Right lobe of liver (tissue), 6 donors: ENCODE measurements around the gene ZNF3. TPM values are rescaled to one million over a fixed set of nuclear protein-coding genes. Genes with fewer than 3 reads are reported as not detected.

Experiments
- ATAC-seq, 4 donors: fragments of 200-7000 bp; cut with Tn5 transposase; one replicate each; pipeline ENCODE4 v1.9.1; 2020; ENCODE audit warnings: mild to moderate bottlenecking in 4 of 4, moderate library complexity in 4 of 4
- DNase-seq, 3 donors: peaks; one replicate each; pipeline ENCODE4 v3.0.0-alpha.2; 2020
- H3K27ac ChIP-seq, 3 donors: fragments of 200-600 bp; one replicate each; pipeline ENCODE4 v1.8.0; 2022
- H3K27me3 ChIP-seq, 2 donors: fragments of 200-600 bp; one replicate each; pipeline ENCODE4 v1.8.0; 2022
- H3K36me3 ChIP-seq, 4 donors: fragments of 200-600 bp; sonication (generic) in 1 of 4; one replicate each; pipeline versions ENCODE4 v1.5.1 to v1.8.0; 2017 to 2022; ENCODE audit warnings: control low read depth in 1 of 4
- H3K4me1 ChIP-seq, 4 donors: fragments of 200-600 bp; sonication (generic) in 1 of 4; one replicate each; pipeline versions ENCODE4 v1.5.1 to v1.8.0; 2017 to 2022; ENCODE audit warnings: control low read depth in 1 of 4
- H3K4me3 ChIP-seq, 3 donors: fragments of 200-600 bp; one replicate each; pipeline ENCODE4 v1.8.0; 2022
- H3K9me3 ChIP-seq, 4 donors: fragments of 200-600 bp; sonication (generic) in 1 of 4; one replicate each; pipeline versions ENCODE4 v1.5.1 to v1.8.0; 2017 to 2022; ENCODE audit warnings: control low read depth in 1 of 4
- CTCF ChIP-seq, 4 donors: fragments of 200-600 bp in 3 of 4; fragments of 450-650 bp in 1 of 4; IDR thresholded peaks; one replicate each; pipeline versions ENCODE4 v1.5.1 to v1.8.0; 2016 to 2022; ENCODE audit warnings: antibody characterized with exemption in 4 of 4, mild to moderate bottlenecking in 2 of 4
- POLR2A ChIP-seq: fragments of 450-650 bp; IDR thresholded peaks from one replicate; pipeline ENCODE4 v1.6.1; 2017; ENCODE audit warnings: antibody characterized with exemption, mild to moderate bottlenecking
- WGBS: methylation state at CpG from one replicate; pipeline ENCODE4 v1.1.6; 2018; ENCODE audit warnings: low coverage, low lambda C conversion rate; ENCODE audit not compliant: insufficient coverage; ENCODE audit errors: missing lambda C conversion rate; 5-methylcytosine and 5-hydroxymethylcytosine counted together
- intact Hi-C, 2 donors: fragments of 100-400 bp; cut with DNase I; formaldehyde crosslinking; loops; one replicate each; pipeline versions ENCODE4 v1.11.2 to v1.14.1; 2022
- total RNA-seq, 6 experiments: library from RNA; depleted of rRNA in 2 of 6; stranded (reverse); fragments of >200 nt in 2 of 6; fragmentation: NEBNext Ultra II Directional in 3 of 6; extraction: Animal tissue kit (Norgen Biotek cat#: 25700) in 3 of 6; gene quantifications; one replicate each; pipeline versions ENCODE4 v1.1.0 to v1.2.4, GENCODE V29; 2016 to 2023
- donor health status: DM: no; HTN: yes; CAD: no.
- donor health status: DM: no; HTN: no; CAD: no.
- donor health status: DM: no; HTN: no; CAD: no.
- donor health status: DM: no; HTN: yes; CAD: no.
- donor health status: DM: no; HTN: yes; CAD: no.

The ZNF3 gene
- total RNA-seq, 6 experiments from 2014 or later = 9.7 to 18.8 (median 14.0) TPM

- Histone ChIP-seq H3K27me3 (no peaks in the 10 kb centered on the region), H3K27ac (no peak overlapping the region), H3K9me3 (peaks cover 4 to 14% (median 9%) of the 10 kb centered on the region in 4 donors), H3K4me1 (peaks cover 0 to 25% (median 11%) of the 10 kb centered on the region in 4 donors), H3K36me3 (peaks cover 8 to 70% (median 54%) of the 10 kb centered on the region in 4 donors), H3K4me3 (no peak overlapping the region)
- intact Hi-C loops = no loop called here
- TF ChIP-seq CTCF (IDR thresholded peaks at IDR 0.05) = no peak
- no peak for TF ChIP-seq POLR2A
- ATAC-seq = no peak
- WGBS = no CpG with 5 or more reads among the region's 6 CpGs
- no peak for DNase-seq
These were observed 6.1 kb downstream of the ZNF3 start for GRCh38 chr7:100075418-100075817.

- 75% methylated on average over 7 of the region's 7 CpGs for WGBS
- intact Hi-C loops = no loop called here
- Histone ChIP-seq H3K27ac (no peak overlapping the region), H3K27me3 (no peaks in the 10 kb centered on the region), H3K9me3 (peaks cover 4 to 16% (median 9%) of the 10 kb centered on the region in 4 donors), H3K4me1 (peaks cover 0 to 19% (median 8%) of the 10 kb centered on the region in 4 donors), H3K36me3 (peaks cover 8 to 74% (median 57%) of the 10 kb centered on the region in 4 donors), H3K4me3 (no peak overlapping the region)
- ATAC-seq (no peak), DNase-seq (no peak)
- TF ChIP-seq POLR2A = no peak
- no peak for TF ChIP-seq CTCF (IDR thresholded peaks at IDR 0.05)
These were observed 6.7 kb downstream of the ZNF3 start for GRCh38 chr7:100074841-100075240.

GRCh38 chr7:100072462-100072861 is 9.1 kb downstream of the ZNF3 start:
- TF ChIP-seq POLR2A (no peak), CTCF (IDR thresholded peaks at IDR 0.05) (no peak)
- peaks cover 8 to 78% (median 58%) of the 10 kb centered on the region in 4 donors for H3K36me3 ChIP-seq
- DNase-seq (no peak), ATAC-seq (no peak)
- peaks cover 4 to 16% (median 9%) of the 10 kb centered on the region in 4 donors for H3K9me3 ChIP-seq
- no peak overlapping the region for H3K27ac ChIP-seq
- H3K4me3 ChIP-seq = no peak overlapping the region
- intact Hi-C loops = no loop called here
- no peaks in the 10 kb centered on the region for H3K27me3 ChIP-seq
- 97% methylated on average over 5 of the region's 10 CpGs for WGBS
- H3K4me1 ChIP-seq = no peaks in the 10 kb centered on the region

GRCh38 chr7:100071018-100071723 is 10.4 kb downstream of the ZNF3 start:
- 98% methylated on average over 9 of the region's 11 CpGs for WGBS
- peaks cover 4 to 16% (median 9%) of the 10 kb centered on the region in 4 donors for H3K9me3 ChIP-seq
- H3K36me3 ChIP-seq = peaks cover 8 to 65% (median 53%) of the 10 kb centered on the region in 4 donors
- no peak for ATAC-seq
- no peak for TF ChIP-seq CTCF (IDR thresholded peaks at IDR 0.05)
- no peak for TF ChIP-seq POLR2A
- H3K27me3 ChIP-seq = no peaks in the 10 kb centered on the region
- intact Hi-C loops = no loop called here
- DNase-seq = no peak
- H3K4me1 ChIP-seq = peaks cover 0 to 9% (median 4%) of the 10 kb centered on the region in 4 donors
- H3K4me3 ChIP-seq = no peak overlapping the region
- no peak overlapping the region for H3K27ac ChIP-seq
